Activated CD4-positive, alpha-beta T cell treated with anti-CD3 and anti-CD28 coated beads for 1 hour (primary cell): ENCODE measurements around the gene PRMT6.
"Not testable (repeated sequence)": the region's sequence is repeated elsewhere in the genome, so short reads cannot be mapped to it uniquely, and the experiment has no call there.

Source experiments
- DNase-seq: peaks from one replicate; pipeline ENCODE4 v3.0.0-alpha.2; 2020

The PRMT6 gene

GRCh38 chr1:107056426-107057196 lies at the start of gene PRMT6:
Gene PRMT6, plus strand, starts transcription at chr1:107056674. Its CDS starts 42 bp downstream, at chr1:107056716.
- peak; percentile 76 for DNase-seq

DNA sequence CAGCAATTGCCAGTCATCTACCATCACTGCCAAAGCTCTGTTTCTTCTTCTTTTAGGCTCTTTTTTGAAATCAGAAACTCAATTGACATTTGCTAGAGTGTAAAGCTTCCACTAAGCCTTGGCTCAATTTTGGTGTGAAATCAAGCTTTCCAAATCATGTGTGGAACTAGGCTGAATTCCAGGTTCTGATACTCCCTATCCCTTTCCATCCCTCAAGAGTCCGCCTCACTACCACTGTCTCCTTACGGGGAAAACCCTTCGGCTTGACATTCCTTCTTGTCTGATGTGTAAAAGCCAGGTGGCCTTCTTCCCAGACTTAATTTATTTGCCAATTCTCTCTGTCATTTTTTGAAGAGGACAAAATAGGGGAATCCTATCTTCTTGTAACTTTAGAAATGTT lies 47.2 kb upstream of the PRMT6 start:
- DNase-seq, result no peak

- DNase-seq, result no peak
Measured at GRCh38 chr1:107010582-107010981, 45.9 kb upstream of the PRMT6 start.

- DNase-seq, result no peak
Measured at GRCh38 chr1:107016376-107016978, 40.0 kb upstream of the PRMT6 start.

GRCh38 chr1:107018445-107018844 lies 38.0 kb upstream of the PRMT6 start:
- no peak for DNase-seq

DNA sequence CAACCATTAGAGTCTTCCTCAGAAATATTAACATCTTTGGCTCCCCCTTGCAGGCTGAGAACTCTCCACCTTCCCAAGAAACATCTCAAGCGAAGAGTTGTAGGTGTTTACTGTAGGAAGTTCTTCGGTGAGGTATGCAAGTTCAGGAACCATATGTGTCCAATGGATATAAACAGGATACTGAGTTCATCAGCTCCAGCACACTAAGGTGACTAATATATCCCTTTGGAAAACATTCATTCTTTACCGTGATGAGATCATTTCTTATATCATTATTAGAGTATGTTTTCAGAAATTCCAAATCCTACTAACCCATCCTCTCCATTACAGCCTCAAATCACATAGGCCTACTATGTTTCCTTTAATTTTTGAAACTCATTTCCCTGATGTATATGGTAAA lies 37.3 kb upstream of the PRMT6 start:
- no peak for DNase-seq

DNA sequence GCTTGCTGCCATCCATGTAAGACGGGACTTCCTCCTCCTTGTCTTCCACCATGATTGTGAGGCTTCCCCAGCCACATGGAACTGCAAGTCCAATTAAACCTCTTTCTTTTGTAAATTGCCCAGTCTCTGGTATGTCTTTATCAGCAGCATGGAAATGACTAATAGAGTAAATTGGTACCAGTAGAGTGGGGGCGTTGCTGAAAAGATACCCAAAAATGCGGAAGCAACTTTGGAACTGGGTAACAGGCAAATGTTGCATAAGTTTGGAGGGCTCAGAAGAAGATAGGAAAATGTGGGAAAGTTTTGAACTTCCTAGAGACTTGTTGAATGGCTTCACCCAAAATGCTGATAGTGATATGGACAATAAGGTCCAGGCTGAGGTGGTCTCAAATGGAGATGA lies 17.6 kb upstream of the PRMT6 start:
- DNase-seq, result not testable (repeated sequence)

DNA sequence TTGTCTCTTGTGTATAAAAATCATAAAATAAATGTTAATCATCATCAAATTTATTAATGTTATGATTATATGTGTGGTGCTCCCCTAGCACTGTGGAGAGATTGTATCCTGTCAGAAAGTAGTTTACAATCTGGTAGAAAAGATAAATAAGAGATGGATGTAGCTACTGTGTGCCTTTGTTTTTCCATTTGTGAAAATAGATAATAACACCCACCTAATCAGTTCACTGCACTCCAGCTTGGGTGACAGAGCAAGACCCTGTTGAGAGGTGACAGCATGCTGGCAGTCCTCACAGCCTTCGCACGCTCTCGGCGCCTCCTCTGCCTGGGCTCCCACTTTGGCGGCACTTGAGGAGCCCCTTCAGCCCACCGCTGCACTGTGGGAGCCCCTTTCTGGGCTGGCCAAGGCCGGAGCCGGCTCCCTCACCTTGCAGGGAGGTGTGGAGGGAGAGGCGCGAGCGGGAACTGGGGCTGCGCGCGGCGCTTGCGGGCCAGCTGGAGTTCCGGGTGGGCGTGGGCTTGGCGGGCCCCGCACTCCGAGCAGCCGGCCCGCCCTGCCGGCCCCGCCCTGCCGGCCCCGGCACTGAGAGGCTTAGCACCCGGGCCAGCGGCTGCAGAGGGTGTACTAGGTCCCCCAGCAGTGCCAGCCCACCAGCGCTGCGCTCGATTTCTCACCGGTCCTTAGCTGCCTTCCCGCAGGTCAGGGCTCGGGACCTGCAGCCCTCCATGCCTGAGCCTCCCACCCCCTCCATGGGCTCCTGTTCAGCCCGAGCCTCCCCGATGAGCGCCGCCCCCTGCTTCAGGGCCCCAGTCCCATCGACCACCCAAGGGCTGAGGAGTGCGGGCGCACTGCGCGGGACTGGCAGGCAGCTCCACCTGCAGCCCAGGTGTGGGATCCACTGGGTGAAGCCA lies 11.9 kb upstream of the PRMT6 start:
- not testable (repeated sequence) for DNase-seq

GRCh38 chr1:107047602-107048001 lies 8.9 kb upstream of the PRMT6 start:
- no peak for DNase-seq

- no peak for DNase-seq
Measured at GRCh38 chr1:107048241-107048640, 8.2 kb upstream of the PRMT6 start.

DNA sequence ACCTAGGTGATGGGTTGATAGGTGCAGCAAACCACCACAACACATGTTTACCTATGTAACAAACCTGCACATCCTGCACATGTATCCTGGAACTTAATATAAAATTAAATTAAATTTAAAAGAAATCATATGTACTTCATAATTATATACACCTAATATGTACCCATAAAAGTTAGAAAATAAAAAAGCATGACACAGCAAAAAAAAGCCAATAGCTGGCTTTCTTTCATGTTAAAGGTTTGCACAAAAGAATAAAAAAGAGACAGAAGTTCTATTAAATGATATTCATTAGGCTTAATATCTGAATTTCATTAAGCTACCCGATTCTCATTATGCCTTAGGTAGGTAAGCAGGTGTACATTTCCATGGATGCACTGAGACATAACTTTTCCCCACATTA lies 5.2 kb upstream of the PRMT6 start:
- DNase-seq, result no peak

DNA sequence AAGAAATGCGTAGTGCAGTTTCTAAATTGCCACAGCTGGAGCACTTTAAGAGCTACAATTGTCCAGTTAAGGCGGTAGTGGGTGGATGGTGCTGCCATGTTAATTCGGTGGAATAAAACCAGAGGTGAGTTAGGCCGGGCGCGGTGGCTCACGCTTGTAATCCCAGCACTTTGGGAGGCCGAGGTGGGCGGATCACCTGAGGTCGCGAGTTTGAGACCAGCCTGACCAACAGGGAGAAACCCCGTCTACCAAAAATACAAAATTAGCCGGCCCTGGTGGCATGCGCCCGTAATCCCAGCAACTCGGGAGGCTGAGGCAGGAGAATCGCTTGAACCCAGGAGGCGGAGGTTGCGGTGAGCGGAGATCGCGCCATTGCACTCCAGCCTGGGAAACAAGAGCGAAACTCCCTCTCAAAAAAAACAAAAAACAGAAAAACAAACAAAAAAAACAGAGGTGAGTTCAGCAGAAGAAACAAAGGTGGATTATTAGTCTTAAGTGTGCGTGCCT lies 502 bp upstream of the PRMT6 start:
- DNase-seq, result not testable (repeated sequence)

- peak; percentile 22 for DNase-seq
Measured at GRCh38 chr1:107057197-107058133, 991 bp downstream of the PRMT6 start.

GRCh38 chr1:107058245-107059032 lies 2.0 kb downstream of the PRMT6 start:
- DNase-seq, result no peak

GRCh38 chr1:107061886-107062285 lies 5.4 kb downstream of the PRMT6 start:
- no peak for DNase-seq

DNA sequence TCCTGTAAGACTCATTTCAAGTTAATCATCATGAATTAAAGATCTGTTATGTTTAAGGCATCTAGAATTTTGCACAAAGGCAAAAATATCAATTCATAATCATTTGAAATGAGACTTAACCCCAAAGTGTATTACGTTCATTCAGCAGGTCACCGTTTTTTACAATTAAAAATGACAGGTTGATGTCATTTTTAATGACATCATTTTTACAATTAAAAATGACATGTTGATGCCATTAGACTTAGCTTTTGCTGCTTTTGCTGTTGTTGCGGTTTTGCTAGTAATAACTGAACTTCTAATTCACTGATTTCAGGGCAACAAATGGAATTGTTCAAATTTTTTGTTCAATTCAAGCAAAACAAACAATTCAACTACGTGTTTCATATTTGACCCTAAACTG lies 17.0 kb downstream of the PRMT6 start:
- DNase-seq, result no peak

GRCh38 chr1:107076841-107077240 lies 20.4 kb downstream of the PRMT6 start:
- no peak for DNase-seq

GRCh38 chr1:107079249-107079648 lies 22.8 kb downstream of the PRMT6 start:
- no peak for DNase-seq

GRCh38 chr1:107081102-107081501 lies 24.6 kb downstream of the PRMT6 start:
- DNase-seq, result no peak

DNA sequence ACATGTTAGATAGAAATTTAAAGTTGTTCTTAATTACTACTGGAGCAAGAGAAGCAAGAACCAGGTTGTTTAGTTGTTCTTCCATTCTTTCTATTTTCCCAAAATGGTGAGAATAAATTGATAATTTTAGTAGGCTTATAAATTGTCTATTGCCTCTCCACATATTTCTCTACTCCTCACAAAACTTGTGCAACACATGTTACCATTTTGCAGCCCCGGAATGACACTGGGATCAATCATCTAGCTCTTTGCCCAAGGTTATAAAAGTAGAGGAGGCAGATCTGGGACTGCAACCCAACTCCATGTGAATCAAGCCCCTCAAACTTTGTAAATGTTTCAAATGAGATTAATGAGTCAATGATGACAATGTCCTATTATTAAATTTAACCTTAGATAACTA lies 34.9 kb downstream of the PRMT6 start:
- no peak for DNase-seq

GRCh38 chr1:107093395-107093794 lies 36.9 kb downstream of the PRMT6 start:
- DNase-seq, result not testable (repeated sequence)
